Measurements from ENCODE around the gene TRIP10.

GRCh38 chr19:6736917-6737283 is 2.6 kb upstream of the TRIP10 start:
- TF ChIP-seq CTCF (conservative IDR thresholded peaks at IDR 0.05; ENCODE audit: low read depth, low read length) (no peak; the same call in 1 of the 2 replicates), EZH2phosphoT487 (IDR thresholded peaks at IDR 0.05; ENCODE audit: borderline replicate concordance, low read length) (no peak)
